Right lobe of liver (tissue), 6 donors: ENCODE measurements around the gene CD151. TPM values are rescaled to one million over a fixed set of nuclear protein-coding genes. Genes with fewer than 3 reads are reported as not detected.

Experiments
- ATAC-seq, 4 donors: fragments of 200-7000 bp; cut with Tn5 transposase; one replicate each; pipeline ENCODE4 v1.9.1; 2020; ENCODE audit warnings: mild to moderate bottlenecking in 4 of 4, moderate library complexity in 4 of 4
- DNase-seq, 3 donors: peaks; one replicate each; pipeline ENCODE4 v3.0.0-alpha.2; 2020
- H3K27ac ChIP-seq, 3 donors: fragments of 200-600 bp; one replicate each; pipeline ENCODE4 v1.8.0; 2022
- H3K27me3 ChIP-seq, 2 donors: fragments of 200-600 bp; one replicate each; pipeline ENCODE4 v1.8.0; 2022
- H3K36me3 ChIP-seq, 4 donors: fragments of 200-600 bp; sonication (generic) in 1 of 4; one replicate each; pipeline versions ENCODE4 v1.5.1 to v1.8.0; 2017 to 2022; ENCODE audit warnings: control low read depth in 1 of 4
- H3K4me1 ChIP-seq, 4 donors: fragments of 200-600 bp; sonication (generic) in 1 of 4; one replicate each; pipeline versions ENCODE4 v1.5.1 to v1.8.0; 2017 to 2022; ENCODE audit warnings: control low read depth in 1 of 4
- H3K4me3 ChIP-seq, 3 donors: fragments of 200-600 bp; one replicate each; pipeline ENCODE4 v1.8.0; 2022
- H3K9me3 ChIP-seq, 4 donors: fragments of 200-600 bp; sonication (generic) in 1 of 4; one replicate each; pipeline versions ENCODE4 v1.5.1 to v1.8.0; 2017 to 2022; ENCODE audit warnings: control low read depth in 1 of 4
- CTCF ChIP-seq, 4 donors: fragments of 200-600 bp in 3 of 4; fragments of 450-650 bp in 1 of 4; IDR thresholded peaks; one replicate each; pipeline versions ENCODE4 v1.5.1 to v1.8.0; 2016 to 2022; ENCODE audit warnings: antibody characterized with exemption in 4 of 4, mild to moderate bottlenecking in 2 of 4
- POLR2A ChIP-seq: fragments of 450-650 bp; IDR thresholded peaks from one replicate; pipeline ENCODE4 v1.6.1; 2017; ENCODE audit warnings: antibody characterized with exemption, mild to moderate bottlenecking
- WGBS: methylation state at CpG from one replicate; pipeline ENCODE4 v1.1.6; 2018; ENCODE audit warnings: low coverage, low lambda C conversion rate; ENCODE audit not compliant: insufficient coverage; ENCODE audit errors: missing lambda C conversion rate; 5-methylcytosine and 5-hydroxymethylcytosine counted together
- intact Hi-C, 2 donors: fragments of 100-400 bp; cut with DNase I; formaldehyde crosslinking; loops; one replicate each; pipeline versions ENCODE4 v1.11.2 to v1.14.1; 2022
- total RNA-seq, 6 experiments: library from RNA; depleted of rRNA in 2 of 6; stranded (reverse); fragments of >200 nt in 2 of 6; fragmentation: NEBNext Ultra II Directional in 3 of 6; extraction: Animal tissue kit (Norgen Biotek cat#: 25700) in 3 of 6; gene quantifications; one replicate each; pipeline versions ENCODE4 v1.1.0 to v1.2.4, GENCODE V29; 2016 to 2023
- donor health status: DM: no; HTN: yes; CAD: no.
- donor health status: DM: no; HTN: no; CAD: no.
- donor health status: DM: no; HTN: no; CAD: no.
- donor health status: DM: no; HTN: yes; CAD: no.
- donor health status: DM: no; HTN: yes; CAD: no.

CD151 gene
- total RNA-seq, 6 experiments from 2014 or later = 70.8 to 156 (median 135) TPM

DNA sequence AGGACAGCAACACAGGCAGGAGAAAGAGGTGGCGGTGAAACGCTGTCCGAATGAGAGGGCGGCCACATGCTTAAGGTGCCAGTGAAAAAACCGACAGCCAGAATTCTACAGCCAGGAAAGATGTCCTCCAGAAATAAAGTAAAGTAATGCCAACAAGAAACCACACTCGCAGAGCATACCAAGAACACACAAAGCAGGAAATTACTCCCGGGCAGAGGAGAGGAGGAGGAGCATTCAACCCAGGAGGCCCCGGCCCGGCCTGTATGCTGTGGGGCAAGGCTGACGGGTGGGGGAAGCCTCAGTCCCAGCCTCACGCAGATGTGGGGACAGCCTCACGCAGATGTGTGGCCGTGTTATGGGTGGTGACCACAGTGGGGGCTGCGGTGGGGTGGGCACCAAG, 49.8 kb downstream of the CD151 start:
- H3K27me3 ChIP-seq = no peaks in the 10 kb centered on the region
- no peaks in the 10 kb centered on the region for H3K4me1 ChIP-seq
- DNase-seq = no peak
- no peak for ATAC-seq
- H3K4me3 ChIP-seq = no peak overlapping the region
- H3K9me3 ChIP-seq = no peaks in the 10 kb centered on the region
- H3K27ac ChIP-seq = no peak overlapping the region
- 91% methylated on average over 6 of the region's 14 CpGs for WGBS
- intact Hi-C loops = no loop called here
- H3K36me3 ChIP-seq = peaks cover 0 to 7% (median 0%) of the 10 kb centered on the region in 4 donors
- TF ChIP-seq CTCF (IDR thresholded peaks at IDR 0.05) (no peak), POLR2A (no peak)

GRCh38 chr11:883527-883926, 50.8 kb downstream of the CD151 start:
- no CpG with 5 or more reads among the region's 10 CpGs for WGBS
- ATAC-seq (no peak), DNase-seq (no peak)
- H3K36me3 ChIP-seq = peaks cover 0 to 7% (median 0%) of the 10 kb centered on the region in 4 donors
- intact Hi-C loops = no loop called here
- no peaks in the 10 kb centered on the region for H3K4me1 ChIP-seq
- H3K27me3 ChIP-seq = no peaks in the 10 kb centered on the region
- H3K9me3 ChIP-seq = no peaks in the 10 kb centered on the region
- no peak overlapping the region for H3K27ac ChIP-seq
- TF ChIP-seq POLR2A (no peak), CTCF (IDR thresholded peaks at IDR 0.05) (no peak)
- no peak overlapping the region for H3K4me3 ChIP-seq

GRCh38 chr11:884578-885070, 51.9 kb downstream of the CD151 start:
- Histone ChIP-seq H3K4me1 (no peaks in the 10 kb centered on the region), H3K27me3 (no peaks in the 10 kb centered on the region), H3K4me3 (no peak overlapping the region), H3K9me3 (no peaks in the 10 kb centered on the region), H3K27ac (no peak overlapping the region), H3K36me3 (peaks cover 0 to 7% (median 0%) of the 10 kb centered on the region in 4 donors)
- 83% methylated on average over 1 of the region's 16 CpGs for WGBS
- ATAC-seq (peak in 1 of 4 donors; percentile 5), DNase-seq (no peak)
- intact Hi-C loops = no loop called here
- TF ChIP-seq CTCF (IDR thresholded peaks at IDR 0.05) (no peak), POLR2A (no peak)

- intact Hi-C loops = no loop called here
- H3K36me3 ChIP-seq = peaks cover 0 to 6% (median 0%) of the 10 kb centered on the region in 4 donors
- H3K27ac ChIP-seq = no peak overlapping the region
- H3K27me3 ChIP-seq = no peaks in the 10 kb centered on the region
- DNase-seq (no peak), ATAC-seq (no peak)
- no peaks in the 10 kb centered on the region for H3K9me3 ChIP-seq
- 97% methylated on average over 7 of the region's 17 CpGs for WGBS
- no peak overlapping the region for H3K4me3 ChIP-seq
- no peaks in the 10 kb centered on the region for H3K4me1 ChIP-seq
- TF ChIP-seq POLR2A (no peak), CTCF (IDR thresholded peaks at IDR 0.05) (no peak)
These were observed 53.8 kb downstream of the CD151 start for GRCh38 chr11:886568-886967.

- TF ChIP-seq POLR2A = no peak
- no peak for TF ChIP-seq CTCF (IDR thresholded peaks at IDR 0.05)
- intact Hi-C loops = no loop called here
- no peak for DNase-seq
- no peaks in the 10 kb centered on the region for H3K36me3 ChIP-seq
- H3K9me3 ChIP-seq = no peaks in the 10 kb centered on the region
- no peaks in the 10 kb centered on the region for H3K27me3 ChIP-seq
- 88% methylated on average over 9 of the region's 14 CpGs for WGBS
- H3K4me1 ChIP-seq = no peaks in the 10 kb centered on the region
- no peak for ATAC-seq
- H3K27ac ChIP-seq = no peak overlapping the region
- H3K4me3 ChIP-seq = no peak overlapping the region
These were observed 54.8 kb downstream of the CD151 start for GRCh38 chr11:887589-887988.
